ENCODE data around the gene TACC3.

Gene TACC3

DNA sequence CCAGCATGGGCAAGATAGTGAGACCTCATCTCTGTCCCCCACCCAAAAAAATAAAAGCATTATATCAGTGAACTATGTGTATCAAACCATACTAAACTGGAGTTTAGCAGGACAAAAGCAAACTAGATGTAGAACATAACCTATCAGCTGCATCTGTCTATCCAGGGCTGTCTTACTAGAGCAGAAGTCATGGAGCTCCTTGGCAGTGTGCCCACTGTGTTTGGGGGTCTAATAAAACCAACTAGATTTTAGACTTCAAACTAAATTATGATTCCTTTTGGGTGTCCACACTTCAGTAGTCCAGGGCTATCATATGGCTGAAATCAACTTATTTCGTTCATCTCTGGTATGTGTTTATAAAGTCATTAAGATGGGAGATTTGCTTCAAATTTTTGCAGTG lies 17.5 kb upstream of the TACC3 start:
- Histone ChIP-seq H3K9me3 (ENCODE audit: control insufficient read depth, low read length) (no peaks in the 10 kb centered on the region), H3K27me3 (replicated peaks; ENCODE audit: control insufficient read depth, insufficient read depth, low read length, poor library complexity, severe bottlenecking) (no peaks in the 10 kb centered on the region), H3K27ac (ENCODE audit: insufficient read depth, low read length, poor library complexity, severe bottlenecking) (no peak overlapping the region), H3K4me3 (ENCODE audit: insufficient read depth, low read depth, low read length, poor library complexity, severe bottlenecking) (no peak overlapping the region), H3K4me1 (ENCODE audit: control insufficient read depth, insufficient read depth, low read length, poor library complexity, severe bottlenecking) (no peaks in the 10 kb centered on the region), H3K36me3 (ENCODE audit: control insufficient read depth, insufficient read depth, low read length) (peaks cover 53% of the 10 kb centered on the region)
- DNase-seq: no peak

DNA sequence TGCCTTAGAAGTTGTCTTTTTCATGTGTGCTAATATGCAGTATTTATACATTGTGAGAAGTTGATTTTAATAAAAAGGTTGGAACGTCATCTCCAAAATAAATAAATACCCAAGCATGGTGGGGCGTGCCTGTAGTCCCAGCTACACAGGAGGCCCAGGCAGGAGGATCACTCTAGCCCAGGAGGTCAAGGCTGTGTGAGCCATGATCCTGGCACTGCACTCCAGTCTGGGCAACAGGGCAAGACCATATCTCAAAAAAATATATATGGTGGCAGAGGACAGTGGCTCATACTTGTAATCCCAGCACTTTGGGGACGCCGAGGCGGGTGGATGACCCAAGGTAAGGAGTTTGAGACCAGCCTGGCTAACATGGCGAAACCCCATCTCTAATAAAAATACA lies 15.6 kb upstream of the TACC3 start:
- Histone ChIP-seq H3K4me1 (ENCODE audit: control insufficient read depth, insufficient read depth, low read length, poor library complexity, severe bottlenecking) (peaks cover 9% of the 10 kb centered on the region), H3K4me3 (ENCODE audit: insufficient read depth, low read depth, low read length, poor library complexity, severe bottlenecking) (no peak overlapping the region), H3K27me3 (replicated peaks; ENCODE audit: control insufficient read depth, insufficient read depth, low read length, poor library complexity, severe bottlenecking) (no peaks in the 10 kb centered on the region), H3K36me3 (ENCODE audit: control insufficient read depth, insufficient read depth, low read length) (peaks cover 37% of the 10 kb centered on the region), H3K9me3 (ENCODE audit: control insufficient read depth, low read length) (no peaks in the 10 kb centered on the region), H3K27ac (ENCODE audit: insufficient read depth, low read length, poor library complexity, severe bottlenecking) (no peak overlapping the region)
- DNase-seq: no peak

DNA sequence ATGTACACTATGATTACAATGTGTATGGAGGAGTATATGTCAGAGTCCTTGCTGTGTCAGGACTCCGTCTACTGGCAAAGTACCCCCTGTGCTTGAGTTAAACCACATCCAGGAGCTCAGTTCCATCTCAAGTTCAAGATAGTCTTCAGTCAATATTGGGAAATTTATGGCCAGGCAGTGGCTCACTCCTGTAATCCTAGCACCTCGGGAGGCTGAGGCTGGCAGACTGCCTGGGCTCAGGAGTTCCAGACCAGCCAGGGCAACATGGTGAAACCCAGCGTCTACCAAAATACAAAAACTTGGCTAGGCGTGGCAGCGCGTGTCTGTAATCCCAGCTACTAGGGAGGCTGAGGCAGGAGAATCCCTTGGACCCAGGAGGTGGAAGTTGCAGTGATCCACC lies 15.0 kb upstream of the TACC3 start:
- Histone ChIP-seq H3K36me3 (ENCODE audit: control insufficient read depth, insufficient read depth, low read length) (peaks cover 37% of the 10 kb centered on the region), H3K27ac (ENCODE audit: insufficient read depth, low read length, poor library complexity, severe bottlenecking) (no peak overlapping the region), H3K9me3 (ENCODE audit: control insufficient read depth, low read length) (no peaks in the 10 kb centered on the region)

DNA sequence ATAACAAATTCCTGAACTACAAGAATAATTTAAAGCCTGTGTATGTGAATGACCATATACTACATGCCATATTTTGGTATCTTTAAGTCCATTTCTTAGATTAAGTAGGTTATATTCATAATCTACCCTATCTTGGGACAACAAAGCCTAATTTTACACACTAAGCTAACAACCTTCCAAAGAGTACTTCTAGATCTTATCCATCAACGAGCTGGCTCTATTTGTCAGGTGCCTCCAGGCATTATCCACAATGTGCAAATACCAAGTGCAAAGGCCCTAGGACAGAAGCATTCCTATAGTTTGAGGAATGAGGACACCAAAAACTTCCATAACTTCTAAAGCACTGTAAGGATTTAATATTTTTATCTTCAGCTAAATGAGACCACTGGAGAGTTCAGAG lies 12.7 kb upstream of the TACC3 start:
- H3K4me3 ChIP-seq (ENCODE audit: insufficient read depth, low read depth, low read length, poor library complexity, severe bottlenecking): no peak overlapping the region
- no peak for DNase-seq
- H3K36me3 ChIP-seq (ENCODE audit: control insufficient read depth, insufficient read depth, low read length): peaks cover 22% of the 10 kb centered on the region
- H3K9me3 ChIP-seq (ENCODE audit: control insufficient read depth, low read length): no peaks in the 10 kb centered on the region
- H3K4me1 ChIP-seq (ENCODE audit: control insufficient read depth, insufficient read depth, low read length, poor library complexity, severe bottlenecking): peaks cover 18% of the 10 kb centered on the region
- no peak overlapping the region for H3K27ac ChIP-seq (ENCODE audit: insufficient read depth, low read length, poor library complexity, severe bottlenecking)
- H3K27me3 ChIP-seq (replicated peaks; ENCODE audit: control insufficient read depth, insufficient read depth, low read length, poor library complexity, severe bottlenecking): no peaks in the 10 kb centered on the region

More for the DNA sequence above, 15.0 kb upstream of the TACC3 start:
- no peak for DNase-seq
- Histone ChIP-seq H3K4me1 (ENCODE audit: control insufficient read depth, insufficient read depth, low read length, poor library complexity, severe bottlenecking) (peaks cover 11% of the 10 kb centered on the region), H3K27me3 (replicated peaks; ENCODE audit: control insufficient read depth, insufficient read depth, low read length, poor library complexity, severe bottlenecking) (no peaks in the 10 kb centered on the region), H3K4me3 (ENCODE audit: insufficient read depth, low read depth, low read length, poor library complexity, severe bottlenecking) (no peak overlapping the region)

DNA sequence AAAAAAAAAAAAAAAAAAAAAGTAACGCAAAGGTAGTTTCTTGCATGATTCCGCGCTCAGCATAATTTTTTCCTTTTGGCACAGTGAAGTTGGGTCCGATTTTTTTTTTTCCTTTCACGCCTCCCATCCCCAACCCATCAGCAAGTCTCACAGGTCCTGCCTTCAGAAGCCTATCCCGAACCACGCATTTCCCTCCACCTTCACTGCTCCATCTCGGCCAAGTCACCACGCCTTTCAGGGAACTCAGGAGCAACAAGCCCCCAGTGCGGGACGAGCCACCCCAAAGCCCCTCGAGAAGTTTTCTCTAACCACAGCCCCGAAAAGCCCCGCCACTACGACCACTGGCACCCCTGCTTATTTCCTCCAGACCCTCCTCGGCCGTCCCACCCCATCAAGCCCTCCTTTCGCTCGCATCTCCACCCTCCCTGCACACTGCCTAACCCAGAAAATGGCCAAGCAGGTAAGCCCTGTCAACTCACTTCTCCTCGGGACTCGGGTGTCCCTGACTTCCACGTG lies 10.2 kb upstream of the TACC3 start:
- DNase-seq: no peak
- Histone ChIP-seq H3K36me3 (ENCODE audit: control insufficient read depth, insufficient read depth, low read length) (peaks cover 10% of the 10 kb centered on the region), H3K27ac (ENCODE audit: insufficient read depth, low read length, poor library complexity, severe bottlenecking) (peak overlapping the region; percentile 98), H3K9me3 (ENCODE audit: control insufficient read depth, low read length) (no peaks in the 10 kb centered on the region), H3K27me3 (replicated peaks; ENCODE audit: control insufficient read depth, insufficient read depth, low read length, poor library complexity, severe bottlenecking) (no peaks in the 10 kb centered on the region), H3K4me3 (ENCODE audit: insufficient read depth, low read depth, low read length, poor library complexity, severe bottlenecking) (peak overlapping the region; percentile 64), H3K4me1 (ENCODE audit: control insufficient read depth, insufficient read depth, low read length, poor library complexity, severe bottlenecking) (peaks cover 29% of the 10 kb centered on the region)

DNA sequence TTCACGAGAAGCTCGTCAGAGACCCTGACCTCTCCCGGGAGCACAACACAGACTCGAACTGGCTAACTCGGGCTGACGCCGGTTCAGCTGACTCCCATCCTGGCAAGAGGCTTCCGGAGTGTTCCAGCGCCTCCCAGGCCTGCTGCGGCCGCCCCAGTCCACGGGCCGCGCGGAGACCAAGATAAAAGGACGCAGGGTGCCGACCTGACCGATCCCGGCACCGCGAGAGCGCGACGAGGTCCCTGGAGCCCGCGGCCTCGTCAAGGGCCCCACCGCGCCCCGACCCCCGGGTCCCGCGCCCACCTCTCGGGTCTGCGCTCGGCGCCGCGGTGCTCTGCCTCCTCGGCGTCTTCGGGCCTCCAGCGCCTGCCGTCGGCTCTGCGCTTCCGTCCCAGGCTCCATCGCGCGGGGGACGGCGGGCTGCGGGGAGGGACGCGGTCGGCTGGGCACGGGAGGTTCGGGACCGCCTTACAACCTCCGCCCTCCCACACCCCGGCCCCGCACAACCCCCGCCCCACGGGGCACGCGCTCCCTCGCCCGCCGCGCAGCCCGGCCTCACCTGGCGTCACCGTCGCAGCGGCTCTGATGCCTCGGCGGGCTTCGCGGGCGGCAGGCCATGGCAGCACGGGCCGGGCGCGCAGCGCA lies 9.6 kb upstream of the TACC3 start:
- Histone ChIP-seq H3K4me1 (ENCODE audit: control insufficient read depth, insufficient read depth, low read length, poor library complexity, severe bottlenecking) (peaks cover 29% of the 10 kb centered on the region), H3K9me3 (ENCODE audit: control insufficient read depth, low read length) (no peaks in the 10 kb centered on the region), H3K4me3 (ENCODE audit: insufficient read depth, low read depth, low read length, poor library complexity, severe bottlenecking) (peak overlapping the region; percentile 64), H3K36me3 (ENCODE audit: control insufficient read depth, insufficient read depth, low read length) (peaks cover 6% of the 10 kb centered on the region), H3K27ac (ENCODE audit: insufficient read depth, low read length, poor library complexity, severe bottlenecking) (peak overlapping the region; percentile 98), H3K27me3 (replicated peaks; ENCODE audit: control insufficient read depth, insufficient read depth, low read length, poor library complexity, severe bottlenecking) (no peaks in the 10 kb centered on the region)
- DNase-seq: peak in 1 of 3 donors; percentile 29

DNA sequence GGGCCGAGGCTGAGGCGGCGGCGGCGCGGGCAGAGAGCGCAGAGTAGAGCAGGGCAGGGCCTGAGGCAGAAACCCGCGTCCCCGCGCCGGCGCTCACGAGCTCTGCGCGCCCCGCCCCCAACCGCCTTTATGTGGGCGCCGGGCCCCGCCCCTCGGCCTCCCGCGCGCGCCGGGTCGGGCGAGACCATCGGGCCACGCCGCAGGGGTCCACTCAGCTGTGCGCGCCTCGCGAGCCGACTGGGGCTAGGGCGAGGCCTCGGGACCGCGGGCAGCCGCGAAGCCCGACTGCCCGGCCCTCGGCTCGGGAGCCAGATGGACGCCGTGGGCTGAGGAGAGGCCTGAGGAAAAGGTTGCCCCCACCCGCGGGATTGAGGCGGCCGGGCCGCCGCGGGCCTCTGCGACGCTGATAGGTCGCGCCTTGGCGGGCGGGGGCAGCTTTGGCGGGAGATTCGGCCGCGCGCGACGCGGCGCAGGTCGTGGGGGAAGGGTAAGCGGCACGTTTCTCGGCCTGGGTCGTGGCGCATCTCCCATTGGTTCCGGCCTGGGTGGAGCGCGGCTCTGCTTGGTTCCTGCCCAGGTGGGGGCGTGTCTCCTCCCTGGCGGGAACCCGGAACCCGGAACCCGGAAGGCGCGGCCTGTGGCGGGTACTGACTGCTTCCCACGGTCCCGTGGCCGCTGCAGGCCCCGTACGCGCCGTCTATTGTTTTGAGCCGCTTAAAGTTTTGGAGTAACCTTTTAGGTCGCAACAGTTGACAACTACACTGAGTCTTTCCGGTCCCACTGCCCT lies 8.9 kb upstream of the TACC3 start, which contains the start of gene SLBP:
Gene SLBP, minus strand, starts transcription at position 104 of the 787 bp plus-strand sequence. CDS start 131 bp downstream, outside the sequence.
- DNase-seq: peak; percentile 98 to 99 (median 98)
- H3K27ac ChIP-seq (ENCODE audit: insufficient read depth, low read length, poor library complexity, severe bottlenecking): peak within 1 kb of the TSS; percentile 98
- no peaks in the 10 kb centered on the region for H3K9me3 ChIP-seq (ENCODE audit: control insufficient read depth, low read length)
- peak within 1 kb of the TSS; percentile 64 for H3K4me3 ChIP-seq (ENCODE audit: insufficient read depth, low read depth, low read length, poor library complexity, severe bottlenecking)
- peaks cover 7% of the 10 kb centered on the region for H3K36me3 ChIP-seq (ENCODE audit: control insufficient read depth, insufficient read depth, low read length)
- H3K4me1 ChIP-seq (ENCODE audit: control insufficient read depth, insufficient read depth, low read length, poor library complexity, severe bottlenecking): peaks cover 29% of the 10 kb centered on the region
- no peaks in the 10 kb centered on the region for H3K27me3 ChIP-seq (replicated peaks; ENCODE audit: control insufficient read depth, insufficient read depth, low read length, poor library complexity, severe bottlenecking)

DNA sequence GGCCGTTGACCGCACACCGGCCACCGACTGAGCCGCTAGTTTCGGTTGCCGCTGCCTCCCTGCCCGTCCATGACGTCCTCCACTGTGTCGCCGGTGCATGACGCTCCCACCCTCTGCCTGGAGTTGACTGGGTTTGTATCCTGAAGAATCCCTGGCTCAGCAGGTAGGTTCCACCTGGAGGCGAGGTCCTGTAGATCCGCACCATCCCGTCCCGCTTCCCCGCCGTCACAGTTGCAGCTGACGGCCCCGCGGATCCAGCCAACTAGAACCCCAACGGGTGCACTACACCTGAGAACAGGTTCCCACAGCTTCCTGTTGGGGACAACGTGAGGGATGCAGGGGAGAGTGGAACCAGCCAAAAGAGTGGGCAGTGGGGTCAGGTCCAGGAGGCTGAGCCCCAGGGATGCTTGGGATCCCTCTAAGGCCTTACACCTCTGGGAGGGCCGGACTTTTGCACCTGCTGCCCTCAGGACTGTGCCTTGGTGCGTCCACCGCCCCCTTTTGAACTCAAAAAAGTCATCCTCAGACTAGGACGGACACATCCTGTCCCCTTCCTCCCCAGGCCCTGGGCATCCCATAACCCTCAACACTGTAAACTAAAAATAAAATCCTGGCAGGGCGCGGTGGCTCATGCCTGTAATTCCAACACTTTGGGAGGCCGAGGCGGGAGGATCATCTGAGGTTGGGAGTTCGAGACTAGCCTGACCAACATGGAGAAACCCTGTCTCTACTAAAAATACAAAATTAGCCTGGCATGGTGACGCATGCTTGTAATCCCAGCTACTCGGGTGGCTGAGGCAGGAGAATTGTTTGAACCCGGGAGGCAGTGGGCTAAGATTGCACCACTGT lies 8.1 kb upstream of the TACC3 start:
- no peaks in the 10 kb centered on the region for H3K9me3 ChIP-seq (ENCODE audit: control insufficient read depth, low read length)

DNA sequence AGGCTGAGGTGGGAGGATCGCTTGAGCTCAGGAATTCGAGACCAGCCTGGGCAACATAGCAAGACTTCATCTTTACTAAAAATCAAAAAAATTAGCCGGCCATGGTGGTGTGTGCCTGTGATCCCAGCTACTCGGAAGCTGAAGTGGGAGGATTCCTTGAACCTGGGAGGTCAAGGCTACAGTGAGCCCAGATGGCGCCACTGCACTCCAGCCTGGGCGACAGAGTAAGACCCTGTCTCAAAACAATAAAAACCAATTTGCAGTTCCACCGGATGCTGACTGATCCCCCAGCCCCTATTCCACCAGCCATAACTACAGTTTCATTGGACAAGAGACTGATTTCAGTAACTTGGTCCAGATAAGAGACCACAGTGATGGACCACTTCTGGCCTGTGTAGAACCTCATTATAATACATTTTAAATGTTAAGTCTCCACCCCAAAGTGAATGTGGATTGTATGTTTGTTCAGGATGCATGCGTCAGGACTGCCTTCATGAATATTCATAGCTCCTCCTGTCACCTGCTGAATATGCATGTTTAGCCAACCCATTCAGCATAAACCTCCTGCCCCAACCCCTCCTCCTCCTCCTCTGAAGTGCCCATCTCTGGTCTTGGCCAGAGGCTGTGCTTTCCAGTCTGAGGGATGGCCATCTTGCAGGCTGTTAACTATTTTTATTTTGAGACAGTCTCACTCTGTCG lies 6.9 kb upstream of the TACC3 start:
- no peak for DNase-seq
- H3K4me1 ChIP-seq (ENCODE audit: control insufficient read depth, insufficient read depth, low read length, poor library complexity, severe bottlenecking): peaks cover 29% of the 10 kb centered on the region
- H3K9me3 ChIP-seq (ENCODE audit: control insufficient read depth, low read length): no peaks in the 10 kb centered on the region
- peaks cover 16% of the 10 kb centered on the region for H3K36me3 ChIP-seq (ENCODE audit: control insufficient read depth, insufficient read depth, low read length)
- no peaks in the 10 kb centered on the region for H3K27me3 ChIP-seq (replicated peaks; ENCODE audit: control insufficient read depth, insufficient read depth, low read length, poor library complexity, severe bottlenecking)
- H3K27ac ChIP-seq (ENCODE audit: insufficient read depth, low read length, poor library complexity, severe bottlenecking): peak overlapping the region; percentile 98
- H3K4me3 ChIP-seq (ENCODE audit: insufficient read depth, low read depth, low read length, poor library complexity, severe bottlenecking): no peak overlapping the region

More for the DNA sequence above, 8.1 kb upstream of the TACC3 start:
- peak overlapping the region; percentile 64 for H3K4me3 ChIP-seq (ENCODE audit: insufficient read depth, low read depth, low read length, poor library complexity, severe bottlenecking)
- peaks cover 29% of the 10 kb centered on the region for H3K4me1 ChIP-seq (ENCODE audit: control insufficient read depth, insufficient read depth, low read length, poor library complexity, severe bottlenecking)
- peaks cover 15% of the 10 kb centered on the region for H3K36me3 ChIP-seq (ENCODE audit: control insufficient read depth, insufficient read depth, low read length)
- no peak for DNase-seq
- H3K27ac ChIP-seq (ENCODE audit: insufficient read depth, low read length, poor library complexity, severe bottlenecking): peak overlapping the region; percentile 98
- no peaks in the 10 kb centered on the region for H3K27me3 ChIP-seq (replicated peaks; ENCODE audit: control insufficient read depth, insufficient read depth, low read length, poor library complexity, severe bottlenecking)
